ENCODE data around the gene SLC22A12.

Gene SLC22A12

DNA sequence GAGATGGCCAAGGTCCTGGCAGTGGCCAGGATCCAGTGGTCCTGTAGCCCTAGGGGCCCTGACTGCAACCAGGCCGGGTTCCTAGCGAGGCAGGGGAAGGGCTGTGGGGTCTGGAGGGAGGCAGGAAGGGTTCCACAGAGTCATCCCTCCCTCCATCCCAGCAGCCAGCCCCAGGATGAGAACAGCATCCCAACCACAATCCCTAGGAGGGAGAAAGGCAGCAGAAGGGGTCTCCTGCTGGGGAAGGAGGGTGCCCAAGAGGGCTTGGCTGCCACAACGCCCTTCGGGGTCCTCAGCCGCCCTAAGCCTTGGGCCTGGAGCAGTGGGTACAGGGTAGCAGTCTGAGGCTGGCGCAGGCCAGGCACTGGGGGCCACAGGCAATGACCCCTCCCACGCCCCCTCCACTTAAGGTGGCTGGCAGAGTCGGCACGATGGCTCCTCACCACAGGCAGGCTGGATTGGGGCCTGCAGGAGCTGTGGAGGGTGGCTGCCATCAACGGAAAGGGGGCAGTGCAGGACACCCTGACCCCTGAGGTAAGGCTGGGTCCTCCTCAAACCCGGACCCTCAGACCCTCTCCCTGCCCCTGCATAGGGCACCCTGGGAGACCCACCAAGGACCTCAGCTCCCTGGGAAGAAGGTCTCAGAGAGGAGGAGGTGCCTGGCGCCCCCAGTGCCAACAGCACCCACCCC, 7.2 kb downstream of the SLC22A12 start:
- TF ChIP-seq, protein P1, sequence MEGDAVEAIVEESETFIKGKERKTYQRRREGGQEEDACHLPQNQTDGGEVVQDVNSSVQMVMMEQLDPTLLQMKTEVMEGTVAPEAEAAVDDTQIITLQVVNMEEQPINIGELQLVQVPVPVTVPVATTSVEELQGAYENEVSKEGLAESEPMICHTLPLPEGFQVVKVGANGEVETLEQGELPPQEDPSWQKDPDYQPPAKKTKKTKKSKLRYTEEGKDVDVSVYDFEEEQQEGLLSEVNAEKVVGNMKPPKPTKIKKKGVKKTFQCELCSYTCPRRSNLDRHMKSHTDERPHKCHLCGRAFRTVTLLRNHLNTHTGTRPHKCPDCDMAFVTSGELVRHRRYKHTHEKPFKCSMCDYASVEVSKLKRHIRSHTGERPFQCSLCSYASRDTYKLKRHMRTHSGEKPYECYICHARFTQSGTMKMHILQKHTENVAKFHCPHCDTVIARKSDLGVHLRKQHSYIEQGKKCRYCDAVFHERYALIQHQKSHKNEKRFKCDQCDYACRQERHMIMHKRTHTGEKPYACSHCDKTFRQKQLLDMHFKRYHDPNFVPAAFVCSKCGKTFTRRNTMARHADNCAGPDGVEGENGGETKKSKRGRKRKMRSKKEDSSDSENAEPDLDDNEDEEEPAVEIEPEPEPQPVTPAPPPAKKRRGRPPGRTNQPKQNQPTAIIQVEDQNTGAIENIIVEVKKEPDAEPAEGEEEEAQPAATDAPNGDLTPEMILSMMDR (IDR thresholded peaks at IDR 0.05; ENCODE audit: insufficient read depth, missing control alignments) = no peak
- FAIRE-seq (no peak), DNase-seq (ENCODE audit: insufficient read length, low spot score) (no peak)

- FAIRE-seq (no peak), DNase-seq (ENCODE audit: insufficient read length, low spot score) (no peak)
- TF ChIP-seq, protein P1 (IDR thresholded peaks at IDR 0.05; ENCODE audit: insufficient read depth, missing control alignments) = no peak
These were observed 8.0 kb downstream of the SLC22A12 start for GRCh38 chr11:64598797-64599697.

DNA sequence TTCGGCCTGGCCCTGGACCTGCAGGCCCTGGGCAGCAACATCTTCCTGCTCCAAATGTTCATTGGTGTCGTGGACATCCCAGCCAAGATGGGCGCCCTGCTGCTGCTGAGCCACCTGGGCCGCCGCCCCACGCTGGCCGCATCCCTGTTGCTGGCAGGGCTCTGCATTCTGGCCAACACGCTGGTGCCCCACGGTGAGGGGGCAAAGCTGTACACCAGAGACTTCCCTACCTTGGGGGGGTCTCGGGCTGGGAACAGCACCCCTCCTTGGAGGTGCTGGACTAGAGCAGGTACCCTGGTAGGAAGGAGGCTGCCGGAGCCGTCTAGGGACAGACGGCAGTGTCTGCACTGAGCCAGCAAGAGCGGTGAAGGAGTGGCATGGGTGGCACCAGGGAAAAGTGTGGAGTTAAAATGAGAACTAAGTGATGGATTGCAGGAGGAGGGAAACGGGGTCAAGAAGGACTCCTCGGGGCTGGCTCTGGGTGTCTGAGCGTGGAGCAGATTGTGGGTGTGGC, 8.7 kb downstream of the SLC22A12 start:
- FAIRE-seq (no peak), DNase-seq (ENCODE audit: insufficient read length, low spot score) (no peak)
- TF ChIP-seq, protein P1 (IDR thresholded peaks at IDR 0.05; ENCODE audit: insufficient read depth, missing control alignments) = no peak

DNA sequence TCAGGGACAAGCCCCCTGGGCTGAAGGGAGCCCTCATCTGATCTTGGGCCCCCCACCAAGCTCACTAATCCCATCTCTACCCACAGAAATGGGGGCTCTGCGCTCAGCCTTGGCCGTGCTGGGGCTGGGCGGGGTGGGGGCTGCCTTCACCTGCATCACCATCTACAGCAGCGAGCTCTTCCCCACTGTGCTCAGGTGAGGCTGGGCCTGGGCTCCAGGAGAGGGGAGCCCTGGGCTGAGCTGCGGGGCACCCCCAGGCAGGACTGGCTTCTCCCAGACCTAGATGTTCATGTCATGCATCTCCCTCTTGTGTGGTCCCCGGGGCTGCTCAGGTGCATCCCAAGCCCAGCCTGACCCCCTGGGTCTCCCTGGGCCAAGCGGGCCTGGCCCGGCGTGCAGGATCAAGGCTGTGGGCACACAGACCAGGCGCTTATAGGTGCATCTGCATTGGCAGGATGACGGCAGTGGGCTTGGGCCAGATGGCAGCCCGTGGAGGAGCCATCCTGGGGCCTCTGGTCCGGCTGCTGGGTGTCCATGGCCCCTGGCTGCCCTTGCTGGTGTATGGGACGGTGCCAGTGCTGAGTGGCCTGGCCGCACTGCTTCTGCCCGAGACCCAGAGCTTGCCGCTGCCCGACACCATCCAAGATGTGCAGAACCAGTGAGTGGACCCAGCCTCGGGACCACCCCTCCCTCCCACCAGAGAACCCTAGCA, 9.4 kb downstream of the SLC22A12 start:
- no peak for FAIRE-seq
- TF ChIP-seq, protein P1 (IDR thresholded peaks at IDR 0.05; ENCODE audit: insufficient read depth, missing control alignments) = no peak
- no peak for DNase-seq (ENCODE audit: insufficient read length, low spot score)

GRCh38 chr11:64601605-64602465, 10.8 kb downstream of the SLC22A12 start:
- FAIRE-seq (no peak), DNase-seq (ENCODE audit: insufficient read length, low spot score) (no peak)
- TF ChIP-seq, protein P1 (IDR thresholded peaks at IDR 0.05; ENCODE audit: insufficient read depth, missing control alignments) = no peak

- FAIRE-seq (no peak), DNase-seq (ENCODE audit: insufficient read length, low spot score) (no peak)
- TF ChIP-seq, protein P1 (IDR thresholded peaks at IDR 0.05; ENCODE audit: insufficient read depth, missing control alignments) = no peak
These were observed 11.5 kb downstream of the SLC22A12 start for GRCh38 chr11:64602466-64603070.
